Stimulated activated CD4-positive, alpha-beta T cell treated with anti-CD3 and anti-CD28 coated beads, Interleukin-4, amount 100 ng/mL, for 1 hour (primary cell): ENCODE results near the gene TCF20.
A peak's percentile ranks its signal among the peaks of the same experiment; 100 is the strongest.

Experiments
- DNase-seq: peaks from one replicate; pipeline ENCODE4 v3.0.0-alpha.2; 2020

The TCF20 gene

DNA sequence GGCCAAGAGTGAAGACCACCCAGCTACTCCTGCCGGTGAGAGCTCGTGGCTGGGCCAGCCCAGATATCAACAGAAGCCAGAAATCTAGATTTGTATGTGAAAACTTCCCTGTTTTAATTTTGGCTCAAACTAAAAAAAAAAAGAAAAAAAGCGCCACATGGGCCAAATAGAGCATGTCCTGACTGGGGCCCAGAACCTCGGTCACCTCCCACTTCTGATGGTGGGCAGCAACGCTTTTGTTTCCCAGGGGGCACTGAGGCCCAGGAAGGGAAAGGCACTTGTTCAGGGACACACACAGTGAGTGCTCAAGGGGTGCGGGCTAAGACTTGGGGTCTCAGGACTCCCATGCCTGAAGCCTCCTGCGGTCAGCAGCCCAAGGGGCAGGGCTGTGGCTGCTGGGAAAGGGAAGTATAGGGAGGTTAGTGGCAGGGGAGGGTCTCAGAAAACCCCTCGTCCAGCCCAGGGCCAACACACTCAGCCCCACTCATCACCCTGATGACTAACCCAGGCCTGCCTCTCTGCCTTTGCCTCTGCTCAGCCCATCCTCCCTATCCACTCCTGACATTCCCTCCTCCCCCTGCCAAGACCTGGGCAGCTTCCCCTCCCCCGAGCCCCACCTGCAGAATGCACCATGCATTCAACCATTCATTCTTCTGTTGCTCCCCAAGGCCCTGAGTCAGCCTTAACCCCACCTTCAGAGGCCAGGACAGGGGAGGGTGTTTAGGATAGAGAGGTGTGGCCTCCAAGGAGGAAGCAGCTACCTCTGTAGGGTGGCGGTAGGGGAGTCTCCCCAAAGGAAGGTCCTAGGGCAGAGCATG is 30.0 kb upstream of the TCF20 start:
- peak; percentile 29 for DNase-seq

DNA sequence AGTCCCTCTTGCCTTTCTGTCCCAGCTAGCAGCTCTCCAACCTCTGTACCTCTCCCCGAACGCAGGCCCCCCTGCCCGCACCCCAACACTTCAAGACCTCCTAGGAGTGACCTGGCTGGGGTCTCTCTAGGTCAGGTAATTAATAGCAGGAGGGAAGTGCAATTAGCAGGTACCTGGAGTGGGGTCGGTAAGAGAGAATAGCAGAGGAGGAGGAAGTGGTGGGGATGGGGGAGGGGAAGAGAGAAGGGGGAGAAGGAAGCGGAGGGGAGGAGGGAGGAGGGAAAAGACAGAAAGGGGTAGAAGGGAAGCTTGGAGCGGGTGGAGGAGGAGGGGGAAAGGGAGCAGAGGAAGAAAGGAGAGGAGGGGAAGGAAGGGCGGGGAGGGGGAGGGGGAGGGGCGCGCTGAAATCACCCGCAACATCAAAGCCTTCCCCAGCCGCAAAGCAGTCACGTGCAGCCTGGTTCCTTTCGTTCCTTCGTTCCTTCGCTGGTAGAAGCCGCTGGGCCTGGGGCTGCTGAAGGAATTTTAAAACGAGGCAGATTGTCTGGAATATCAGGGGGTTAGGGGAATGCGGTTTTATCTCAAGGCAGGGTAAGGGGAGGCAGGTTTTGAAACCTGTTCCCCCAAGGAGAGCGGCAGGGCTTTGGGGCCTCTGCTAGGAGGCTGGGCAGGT is 29.3 kb upstream of the TCF20 start:
- peak; percentile 53 for DNase-seq

DNA sequence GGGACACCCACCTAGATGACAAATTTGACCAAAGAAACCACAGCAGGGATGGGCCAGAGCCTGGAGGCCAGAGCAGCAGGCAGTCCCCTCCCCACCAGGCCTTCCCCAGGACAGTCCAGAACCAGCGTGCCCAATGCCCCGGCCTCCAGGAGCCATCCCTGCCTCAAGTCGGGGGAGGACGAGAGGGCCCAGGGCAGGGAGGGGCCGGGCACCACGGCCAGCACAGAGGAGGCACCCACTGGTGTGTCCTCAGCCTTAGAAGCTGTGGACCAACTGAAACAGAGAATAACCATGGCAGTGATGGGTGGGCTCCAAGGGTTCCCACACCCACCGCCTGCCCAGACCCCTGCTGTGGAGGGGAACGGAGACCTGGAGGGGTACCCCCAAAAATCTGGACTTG is 28.3 kb upstream of the TCF20 start:
- DNase-seq = no peak

DNA sequence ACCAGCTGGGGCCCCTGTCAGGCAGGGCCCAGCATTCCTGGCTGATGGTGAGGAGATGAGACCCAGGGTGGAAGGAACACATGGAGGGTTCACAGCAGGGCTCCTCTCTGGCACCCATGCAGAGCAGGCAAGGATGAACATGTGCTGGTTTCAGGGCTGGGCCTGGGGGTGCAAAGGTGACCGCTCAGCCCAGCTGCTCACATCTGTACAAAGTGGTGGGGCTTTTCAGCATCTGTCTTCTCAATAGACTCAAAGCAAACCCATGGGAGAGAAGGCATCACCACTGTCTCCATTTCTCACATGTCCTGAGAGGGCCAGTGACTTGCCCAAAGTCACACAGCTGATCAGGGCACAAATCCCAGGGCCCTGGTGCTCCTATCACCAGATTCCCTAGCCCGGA is 27.3 kb upstream of the TCF20 start:
- no peak for DNase-seq

DNA sequence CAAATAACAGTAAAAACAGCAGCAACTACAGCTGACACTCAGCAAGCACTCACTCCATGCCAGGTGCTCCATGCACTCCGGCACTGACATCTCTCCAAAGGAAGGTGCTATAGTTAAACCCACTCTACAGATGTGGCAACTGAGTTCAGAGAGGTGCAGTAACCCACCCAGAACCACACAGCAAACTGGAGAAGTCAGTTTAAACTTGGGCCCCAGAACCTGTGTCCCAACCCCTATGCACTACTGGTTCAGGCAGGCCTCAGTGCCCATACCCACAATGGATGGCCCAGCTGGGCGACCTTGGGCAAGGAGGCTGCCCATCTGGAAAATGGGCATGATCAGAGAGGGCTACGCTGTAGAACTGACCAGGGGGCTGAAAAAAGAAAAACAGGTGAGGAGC is 26.4 kb upstream of the TCF20 start:
- DNase-seq = no peak

DNA sequence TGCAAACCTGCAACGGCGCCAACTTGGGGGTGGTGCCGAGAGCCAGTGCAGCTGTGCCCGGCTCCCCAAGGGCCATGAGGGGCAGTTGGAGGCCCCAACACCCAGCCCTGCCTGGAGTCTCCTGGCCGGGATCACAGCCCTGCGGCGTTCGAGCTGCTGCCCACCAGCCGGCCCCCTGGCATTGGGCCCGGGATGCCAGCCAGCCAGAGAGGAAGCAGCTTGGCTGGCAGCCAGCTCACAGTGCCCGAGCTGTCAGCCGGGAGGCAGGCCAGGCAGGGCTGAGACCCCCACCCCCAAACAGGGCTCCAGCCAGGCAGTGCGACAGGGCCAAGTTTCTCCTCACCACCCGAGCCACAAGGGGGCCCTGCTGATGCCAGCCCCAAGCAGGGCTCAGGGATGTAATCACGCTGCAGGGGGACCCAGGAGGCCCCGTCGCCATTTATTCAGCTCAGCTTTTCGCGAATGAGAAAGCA is 26.0 kb upstream of the TCF20 start:
- no peak for DNase-seq

DNA sequence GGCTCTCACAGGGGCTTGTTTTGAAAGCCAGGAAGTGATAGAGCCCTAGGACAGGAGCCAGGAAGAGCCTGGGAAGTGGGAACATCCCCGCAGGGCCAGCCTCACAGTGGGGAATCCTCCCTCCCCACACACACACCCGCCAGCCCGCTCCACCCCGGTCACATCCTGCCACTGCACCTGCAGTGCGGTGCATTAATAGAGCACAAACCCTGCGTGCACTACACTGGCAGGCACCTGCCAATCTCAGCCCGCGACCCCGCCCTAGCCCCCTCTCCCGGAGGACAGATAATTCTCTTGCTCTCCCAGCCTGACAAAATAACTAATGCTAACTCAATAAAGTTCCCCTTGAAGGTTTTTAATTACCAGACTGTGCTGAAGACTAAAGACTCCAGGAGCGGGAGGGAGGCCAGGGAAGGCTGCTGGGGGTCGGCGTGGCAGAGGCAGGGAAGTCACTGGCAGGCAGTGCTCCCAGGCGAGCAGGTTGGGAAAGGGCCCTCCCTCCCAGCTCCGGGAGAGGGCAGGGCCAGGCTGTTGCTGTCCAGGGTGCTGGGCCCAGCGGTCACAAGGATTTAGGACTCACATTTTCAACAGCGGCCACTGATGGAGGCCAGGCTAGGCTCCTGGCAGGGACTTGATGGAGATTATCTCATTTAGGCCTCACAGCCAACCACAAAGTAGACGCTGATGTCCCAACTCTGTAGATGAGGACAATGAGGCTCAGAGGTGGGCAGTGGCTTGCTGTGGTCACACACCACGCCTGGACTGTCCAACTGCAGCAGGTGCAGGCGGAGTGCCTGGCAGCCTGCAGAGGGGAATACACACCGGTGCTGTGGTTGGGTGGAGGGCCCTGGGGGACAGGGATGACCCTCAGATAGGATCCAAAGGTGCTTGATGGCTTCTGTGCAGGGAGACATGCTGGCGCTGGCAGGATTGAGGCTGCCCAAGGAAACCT is 23.9 kb upstream of the TCF20 start:
- peak; percentile 31 for DNase-seq

DNA sequence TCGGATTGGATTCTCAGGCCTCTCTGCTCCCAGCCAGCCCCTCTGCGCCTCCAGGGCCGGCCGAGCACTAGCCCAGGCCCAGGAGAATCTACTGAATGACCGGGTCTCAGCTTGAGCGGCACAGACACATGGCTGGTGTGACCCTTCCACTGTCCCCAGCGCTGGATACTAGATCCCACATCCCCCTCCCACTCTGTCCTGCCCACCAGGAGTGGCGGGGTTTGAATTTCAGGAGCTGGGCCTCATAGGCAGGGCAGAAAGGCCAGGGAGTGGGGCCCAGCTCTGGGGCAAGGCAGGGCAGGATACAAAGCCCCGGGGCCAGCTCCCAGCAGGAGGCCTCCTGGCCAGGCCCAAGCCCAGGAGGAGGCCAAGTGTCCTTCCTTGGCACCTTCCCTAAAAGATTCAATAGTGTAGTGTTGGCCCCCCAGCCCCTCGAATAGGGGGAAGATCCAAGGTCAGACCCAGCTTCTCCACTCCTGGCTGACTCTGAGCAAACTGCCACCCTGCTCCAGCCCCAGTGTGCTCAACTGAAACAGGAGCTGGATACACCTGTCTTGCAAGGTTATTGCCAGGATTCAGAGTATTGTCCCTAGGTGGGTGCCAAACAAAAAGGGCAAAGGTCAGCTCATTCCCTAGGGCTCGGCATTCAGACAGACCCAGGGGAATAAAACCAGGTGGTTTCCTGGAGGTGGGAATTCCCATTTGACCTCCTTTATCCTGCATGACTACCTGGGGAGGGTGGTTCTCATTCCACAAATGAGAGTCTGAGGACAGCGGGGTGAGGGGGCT is 22.5 kb upstream of the TCF20 start:
- DNase-seq = no peak

DNA sequence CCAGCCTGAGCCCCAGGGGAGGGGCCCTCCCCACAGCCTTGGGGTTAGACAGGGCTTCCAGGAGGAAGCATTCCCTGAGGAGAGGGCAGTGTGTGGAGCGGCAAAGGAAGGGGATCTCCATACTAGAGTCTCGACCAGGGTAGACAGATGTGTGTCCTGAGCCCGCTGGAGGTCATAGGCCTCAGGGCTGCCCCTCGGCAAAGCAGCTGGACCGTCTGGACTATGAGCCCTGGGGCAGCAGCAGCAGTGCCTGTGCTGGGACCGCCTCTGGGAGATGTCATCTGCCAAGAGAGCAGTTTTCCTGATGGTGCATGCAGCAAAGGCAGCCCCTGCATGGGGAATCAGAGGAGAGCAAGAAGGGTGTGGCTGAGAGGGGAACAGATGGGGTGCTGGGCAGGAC is 20.8 kb upstream of the TCF20 start:
- DNase-seq = no peak

DNA sequence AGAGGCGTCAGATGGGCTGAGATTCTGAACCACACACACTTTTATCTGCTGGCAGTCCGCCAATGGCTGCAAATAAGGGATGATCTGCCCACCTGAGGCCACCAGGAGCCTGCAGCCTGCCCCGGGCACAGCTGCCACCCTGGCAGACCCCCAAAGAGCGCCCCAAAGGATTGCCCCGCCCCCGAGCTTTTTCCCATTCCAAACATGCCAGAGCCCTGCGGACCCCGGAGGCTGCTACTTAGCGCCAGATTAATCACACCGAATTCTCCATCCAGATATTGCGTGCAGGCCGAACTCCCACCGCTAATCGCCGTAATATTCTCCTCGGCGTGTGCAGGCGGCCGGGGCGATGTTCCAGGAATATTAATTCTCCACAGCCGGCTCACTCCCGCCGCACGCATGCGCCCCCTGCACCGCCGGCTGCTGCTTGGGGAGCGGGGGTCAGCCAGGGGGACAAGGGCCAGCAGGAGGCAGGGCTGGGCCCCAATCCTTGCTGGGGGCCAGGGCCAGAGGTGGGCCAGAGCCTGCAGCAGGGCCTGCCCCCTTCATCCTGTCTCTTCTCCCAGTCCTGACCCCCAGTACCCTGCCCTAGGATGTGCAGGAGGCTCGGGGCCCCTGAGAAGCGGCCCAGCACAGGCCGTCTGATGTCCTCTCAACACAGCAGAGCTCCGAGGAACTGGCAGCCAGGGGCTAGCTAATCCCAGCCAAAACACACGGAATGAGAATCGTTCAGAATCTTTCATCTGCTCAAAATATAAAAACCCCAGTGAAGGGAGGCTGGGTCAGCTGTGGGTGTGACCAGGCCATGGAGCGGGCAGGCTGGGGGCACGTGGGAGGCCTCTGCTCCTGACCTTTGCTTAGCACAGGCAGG is 19.5 kb upstream of the TCF20 start:
- DNase-seq = no peak

DNA sequence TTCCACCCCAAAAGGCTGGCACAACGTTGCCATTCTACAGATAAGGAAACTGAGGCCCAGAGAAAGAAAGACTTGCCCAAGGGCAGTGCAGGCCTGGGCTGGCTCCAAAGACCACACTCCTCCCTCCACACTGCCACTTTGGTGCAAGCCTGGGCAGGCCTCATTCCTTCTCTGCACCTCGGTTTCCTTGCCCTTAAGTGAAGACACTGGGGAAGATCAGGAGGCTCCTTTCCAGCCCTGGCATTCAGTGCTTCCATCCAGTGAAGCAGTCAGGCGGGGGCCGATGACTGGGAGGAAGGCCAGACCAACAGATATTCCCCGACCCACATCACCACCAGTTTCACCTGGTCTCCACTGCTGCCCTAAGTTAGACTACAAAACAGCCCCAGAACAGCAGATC is 18.3 kb upstream of the TCF20 start:
- DNase-seq = no peak

DNA sequence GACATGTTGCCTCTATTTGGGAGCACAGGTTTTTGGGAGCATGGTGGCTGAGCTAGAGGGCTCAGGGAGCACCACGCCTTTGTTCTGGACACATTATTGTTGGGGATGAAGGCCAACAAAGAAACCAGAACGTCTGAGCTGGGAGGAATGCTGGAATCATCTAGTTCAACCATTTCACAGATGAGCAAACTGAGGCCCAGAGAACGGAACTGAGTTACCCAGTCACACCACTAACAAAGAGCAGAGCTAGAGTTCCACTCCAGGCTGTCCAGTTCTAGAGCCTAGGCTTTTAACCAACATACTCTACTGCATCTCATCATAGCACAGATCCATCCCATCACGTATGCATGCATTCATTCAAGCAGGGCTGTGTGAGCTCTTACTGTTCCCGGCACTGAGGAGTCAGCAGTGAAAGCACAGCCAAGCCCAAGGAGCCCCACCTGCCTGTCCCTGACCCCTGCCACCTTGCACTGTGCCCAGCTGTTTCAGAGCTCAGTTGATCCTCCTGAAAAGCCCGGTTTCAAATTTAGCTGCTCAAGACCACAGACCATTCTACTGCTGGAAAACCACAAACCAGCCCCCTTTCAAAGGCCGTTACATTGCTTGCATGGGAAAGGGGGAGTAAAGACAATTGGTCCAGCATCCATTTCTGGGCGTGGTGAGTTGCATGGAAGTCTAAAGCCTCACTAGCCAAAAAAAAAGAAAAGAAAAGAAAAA is 16.9 kb upstream of the TCF20 start:
- DNase-seq = no peak

DNA sequence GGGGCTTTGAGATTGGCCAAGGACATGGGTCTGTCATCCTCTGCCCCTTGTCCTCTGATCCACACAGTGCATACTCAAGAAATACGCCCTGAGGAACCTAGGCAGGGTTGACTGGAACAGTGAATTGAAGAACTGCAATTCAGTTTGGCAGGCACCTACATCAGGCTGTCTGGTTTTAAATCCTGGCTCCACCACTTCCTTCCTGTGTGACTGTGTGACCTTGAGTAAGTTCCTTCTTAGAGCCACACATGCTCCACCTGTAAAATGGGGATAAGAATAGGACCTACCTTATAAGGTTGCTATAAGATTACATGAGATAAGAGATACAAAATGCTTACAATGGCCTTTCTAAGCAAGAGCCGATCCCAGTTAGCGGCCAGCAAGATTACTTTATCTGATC is 15.8 kb upstream of the TCF20 start:
- DNase-seq = no peak

DNA sequence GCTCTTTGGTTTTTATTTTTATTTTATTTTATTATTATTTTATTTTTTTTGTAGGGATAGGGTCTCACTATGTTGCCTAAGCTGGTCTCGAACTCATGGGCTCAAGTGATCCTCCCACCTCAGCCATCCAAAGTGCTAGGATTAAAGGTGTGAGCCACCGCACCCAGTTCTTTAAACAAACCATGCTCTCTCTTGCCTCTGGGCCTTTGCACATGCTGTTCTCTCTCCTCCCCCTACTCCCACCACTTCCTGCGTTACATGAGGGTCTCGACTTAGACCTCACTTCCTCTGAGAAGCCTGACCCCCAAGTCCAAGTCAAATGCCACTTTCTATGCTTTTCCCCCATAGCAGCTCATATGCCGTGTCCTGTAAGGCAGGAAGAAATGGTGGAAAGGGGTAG is 15.2 kb upstream of the TCF20 start:
- no peak for DNase-seq

DNA sequence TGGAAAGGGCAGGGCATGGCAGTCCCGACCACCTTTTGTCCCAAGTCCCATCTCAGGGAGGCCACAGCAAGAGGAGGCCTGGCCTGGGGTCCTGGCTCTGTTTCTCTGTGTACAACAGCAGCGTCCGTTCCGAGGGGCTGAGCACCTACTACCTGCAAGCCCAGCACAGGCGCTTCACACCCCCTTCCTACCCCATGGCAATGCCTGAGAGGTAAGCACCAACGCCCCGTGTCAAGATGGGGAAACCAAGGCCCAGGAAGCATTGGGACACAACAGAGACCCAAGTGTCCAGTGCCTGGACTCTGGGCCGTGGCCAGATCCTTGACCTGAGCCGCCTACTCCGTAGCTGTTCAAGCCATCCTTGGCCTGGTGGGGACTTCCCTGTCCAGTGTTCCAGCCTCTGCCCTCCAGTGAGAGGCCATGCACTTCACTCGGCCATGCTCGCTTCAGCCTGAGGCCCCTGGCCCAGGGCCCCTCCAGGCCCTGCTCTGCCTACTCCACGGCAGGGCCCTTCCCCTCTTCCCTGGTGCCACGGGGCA is 14.3 kb upstream of the TCF20 start:
- no peak for DNase-seq

DNA sequence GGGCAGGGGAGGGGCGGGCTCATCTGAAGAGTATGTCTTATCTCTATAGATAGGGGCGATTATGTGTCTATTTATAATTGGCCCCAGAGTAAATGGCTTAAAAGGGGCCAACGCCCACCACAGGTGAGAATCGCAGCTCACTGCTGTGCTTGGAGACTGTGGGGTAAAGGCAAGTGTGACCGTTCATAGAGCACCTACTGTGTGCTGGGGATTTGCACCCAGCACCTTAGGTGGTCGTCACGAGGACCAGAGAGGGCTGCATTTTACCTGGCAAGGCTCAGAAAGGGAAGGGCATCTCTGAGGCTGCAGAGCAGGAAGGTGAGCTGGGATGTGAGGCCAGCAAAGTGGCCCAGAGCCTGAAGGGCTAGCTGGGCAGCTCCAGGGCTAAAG is 13.7 kb upstream of the TCF20 start:
- no peak for DNase-seq

DNA sequence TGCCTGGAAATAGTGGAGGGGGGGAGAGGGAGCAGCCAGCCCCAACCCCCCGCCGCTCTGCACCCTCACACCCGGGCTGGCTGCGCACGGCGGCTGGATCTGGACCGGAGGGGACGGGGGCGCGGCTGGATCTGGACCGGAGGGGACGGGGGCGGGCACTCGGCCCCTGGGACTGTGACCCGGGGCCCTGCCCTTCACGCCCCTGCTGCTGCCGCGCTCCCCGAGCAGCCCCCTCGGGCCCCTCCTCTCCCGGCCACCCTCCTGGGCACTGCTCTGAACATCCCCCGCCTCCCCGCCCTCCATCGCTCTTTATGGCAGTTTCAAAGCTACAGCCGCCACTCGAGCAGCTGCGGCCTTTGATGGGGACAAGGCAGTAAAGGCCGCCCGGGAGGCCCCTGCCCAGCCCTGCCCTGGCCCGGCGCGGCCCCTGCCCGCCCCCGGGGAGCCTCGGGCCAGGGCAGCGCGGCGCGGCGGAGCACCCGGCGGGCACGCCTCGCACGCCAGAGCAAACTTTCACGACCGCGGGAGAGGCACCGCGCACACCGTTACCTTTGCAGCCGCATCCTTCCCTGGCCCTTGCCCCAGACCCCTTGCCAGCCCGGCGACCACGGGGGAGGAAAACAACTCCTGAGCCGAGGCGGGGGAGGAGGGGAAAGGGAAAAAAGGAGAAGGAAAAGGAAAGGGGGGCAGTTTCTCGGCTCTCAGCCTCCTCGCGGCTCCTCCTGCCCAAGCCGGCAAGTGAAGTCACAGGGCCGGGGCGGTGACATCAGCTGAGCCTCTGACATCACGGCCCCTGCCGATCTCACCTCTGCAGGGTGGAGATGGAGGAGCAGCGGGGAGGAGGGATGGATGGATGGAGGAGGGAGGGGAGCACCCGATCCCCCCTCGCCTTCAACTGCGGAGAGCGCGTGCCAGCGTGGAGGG is 13.1 kb upstream of the TCF20 start:
- peak; percentile 49 for DNase-seq

DNA sequence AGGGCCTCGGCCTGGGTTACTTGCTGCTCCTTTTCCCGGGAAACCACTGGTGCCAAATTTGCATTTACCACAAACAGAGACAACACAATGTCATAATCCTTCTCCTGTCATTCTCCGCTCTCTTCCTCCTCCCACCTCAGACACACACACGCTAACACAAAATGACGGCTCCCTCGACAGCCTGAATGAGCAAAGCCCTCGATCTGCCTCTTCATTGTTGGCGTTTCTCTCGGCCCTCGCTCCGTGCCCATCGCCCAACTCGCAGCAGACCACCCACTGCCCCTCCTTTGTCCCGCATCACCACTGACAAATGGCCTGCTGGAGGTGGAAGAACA is 12.5 kb upstream of the TCF20 start:
- DNase-seq = no peak

DNA sequence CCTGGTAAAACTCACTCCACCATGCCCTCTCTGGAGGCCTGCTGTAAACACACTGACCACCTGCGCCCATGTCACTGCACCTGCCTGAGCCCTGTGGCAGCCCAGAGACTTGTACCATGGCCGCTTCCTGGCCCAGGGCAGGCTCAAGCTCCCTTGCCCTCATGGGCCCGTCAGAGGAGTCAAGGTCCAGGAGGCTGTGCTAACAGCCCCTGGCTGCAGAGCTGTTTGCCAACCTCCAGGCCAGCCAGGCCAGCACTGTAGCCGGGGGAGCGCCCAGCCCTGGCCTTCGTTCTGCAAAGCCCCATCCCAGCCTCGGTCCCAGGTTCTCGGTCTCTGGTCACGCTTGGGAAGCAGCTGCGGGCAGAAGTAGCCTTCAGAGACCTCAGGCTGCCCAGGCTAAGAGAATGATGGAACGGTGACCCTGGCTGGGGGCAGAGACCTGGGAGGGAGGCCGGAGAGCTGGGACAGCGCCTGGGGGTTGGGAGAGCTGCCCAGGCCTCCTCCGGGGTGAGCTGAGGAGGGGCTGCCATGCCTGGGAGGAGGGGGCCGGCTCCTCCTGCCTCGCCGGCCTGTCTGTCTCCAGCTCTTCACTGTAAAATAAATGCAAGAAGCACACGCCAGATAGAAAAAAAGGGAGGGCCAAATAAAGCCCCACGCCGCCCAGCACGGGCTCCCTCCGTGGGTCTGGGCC is 11.9 kb upstream of the TCF20 start:
- no peak for DNase-seq
